ENCODE data around the gene HLA-DRB5. TPM values are rescaled to one million over a fixed set of nuclear protein-coding genes. Genes with fewer than 3 reads are reported as not detected.

Gene HLA-DRB5
- total and polyA plus RNA-seq, 2 donors (not counting 3 experiments of a cell fraction or from before 2014, with no cell fraction given) = not detected

DNA sequence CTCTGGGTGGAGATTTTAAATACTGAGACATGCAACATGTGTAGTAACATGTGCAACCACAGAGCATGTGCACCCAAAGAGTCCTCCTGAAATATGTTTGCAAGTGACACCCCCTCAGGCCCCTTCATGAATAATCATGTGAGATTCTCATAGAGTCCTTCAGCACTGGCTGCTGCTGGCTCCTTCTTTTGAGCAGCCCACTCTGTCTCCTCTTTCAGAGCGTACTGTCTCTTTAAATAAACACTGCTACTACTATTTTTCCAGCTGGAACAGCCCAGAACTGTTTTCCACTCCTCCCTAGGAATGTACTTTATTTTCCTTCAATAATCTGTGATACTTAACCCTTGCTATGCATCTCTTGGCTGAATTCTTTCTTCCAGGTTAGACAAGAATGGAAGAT is 42.0 kb downstream of the HLA-DRB5 start:
- no peak for TF ChIP-seq POLR2A (IDR thresholded peaks at IDR 0.05; ENCODE audit: low read depth, low read length)
- TF ChIP-seq CTCF (IDR thresholded peaks at IDR 0.05; ENCODE audit: extremely low read depth in 1 of 2, insufficient read depth in 1 of 2, low read depth in 1 of 2, low read length in 2 of 2) = no peak
- no peak for TF ChIP-seq EZH2 (IDR thresholded peaks at IDR 0.05; ENCODE audit: borderline replicate concordance, low read depth, low read length, severe bottlenecking)
- no peak for TF ChIP-seq POLR2AphosphoS5 (IDR thresholded peaks at IDR 0.05; ENCODE audit: insufficient read depth, low read depth, low read length)
- TF ChIP-seq, protein P1, sequence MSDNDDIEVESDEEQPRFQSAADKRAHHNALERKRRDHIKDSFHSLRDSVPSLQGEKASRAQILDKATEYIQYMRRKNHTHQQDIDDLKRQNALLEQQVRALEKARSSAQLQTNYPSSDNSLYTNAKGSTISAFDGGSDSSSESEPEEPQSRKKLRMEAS (IDR thresholded peaks at IDR 0.05; ENCODE audit: insufficient read depth, insufficient read length) = no peak
- TF ChIP-seq MYC (IDR thresholded peaks at IDR 0.05; ENCODE audit: low read depth, low read length) = no peak
- TF ChIP-seq FOS (IDR thresholded peaks at IDR 0.05; ENCODE audit: borderline replicate concordance, insufficient read depth, low read length) = no peak
- no peak for TF ChIP-seq GATA2 (IDR thresholded peaks at IDR 0.05; ENCODE audit: insufficient read depth, insufficient read length, low read depth, low read length)
- TF ChIP-seq JUN (IDR thresholded peaks at IDR 0.05; ENCODE audit: borderline replicate concordance, insufficient read depth, insufficient read length, low read depth) = no peak
- FAIRE-seq (no peak), DNase-seq (ENCODE audit: low read depth, low spot score) (no peak)
- Histone ChIP-seq H3K9me3 (replicated peaks; ENCODE audit: control insufficient read depth, insufficient read depth, low read length) (no peaks in the 10 kb centered on the region), H4K20me1 (replicated peaks; ENCODE audit: control insufficient read depth, extremely low read depth, insufficient read depth, low read length) (no peaks in the 10 kb centered on the region), H3K4me2 (ENCODE audit: insufficient read depth, low read length) (no peak overlapping the region), H3K36me3 (ENCODE audit: control insufficient read depth in 2 of 2, extremely low read depth in 1 of 2, insufficient read depth in 2 of 2, low read length in 2 of 2) (no peaks in the 10 kb centered on the region), H3K4me1 (ENCODE audit: control insufficient read depth, extremely low read depth, insufficient read depth, low read length) (no peaks in the 10 kb centered on the region), H3K9me1 (replicated peaks; ENCODE audit: control insufficient read depth, extremely low read depth, insufficient read depth, low read length) (no peaks in the 10 kb centered on the region), H2AFZ (ENCODE audit: low read depth, low read length) (no peak overlapping the region), H3K27ac (ENCODE audit: insufficient read depth, low read depth, low read length) (no peak overlapping the region), H3K4me3 (replicated peaks in 1 of 3; ENCODE audit: insufficient read depth in 1 of 3, low read depth in 1 of 3, low read length in 3 of 3) (no peak overlapping the region), H3K9ac (replicated peaks; ENCODE audit: extremely low read depth, insufficient read depth, low read length) (no peak overlapping the region), H3K27me3 (ENCODE audit: control insufficient read depth in 2 of 2, insufficient read depth in 2 of 2, low read length in 2 of 2) (peaks cover 0 to 1% of the 10 kb centered on the region in 2 experiments), H3K79me2 (ENCODE audit: control insufficient read depth, insufficient read depth, low read length) (no peaks in the 10 kb centered on the region)
- dilution Hi-C loops (cut with MboI; ENCODE audit: extremely low pct_ligation_motif_present, low sequenced_read_pairs) (no loop called here), intact Hi-C loops (cut with micrococcal nuclease) (no loop called here)
- ChIA-PET POLR2A (no interaction called here), CTCF (no interaction called here)
- BruUV-seq (replicated peaks) = no TSS peak
